Nucleus accumbens (tissue), 56 donors: ENCODE measurements around the gene KLK7.
"Not testable (repeated sequence)": the region's sequence is repeated elsewhere in the genome, so short reads cannot be mapped to it uniquely, and the experiment has no call there.

Experiments
- DNase-seq, 56 donors: peaks; one replicate each; lab custom pipeline; 2025; lab: John Stamatoyannopoulos, UW

The KLK7 gene

DNA sequence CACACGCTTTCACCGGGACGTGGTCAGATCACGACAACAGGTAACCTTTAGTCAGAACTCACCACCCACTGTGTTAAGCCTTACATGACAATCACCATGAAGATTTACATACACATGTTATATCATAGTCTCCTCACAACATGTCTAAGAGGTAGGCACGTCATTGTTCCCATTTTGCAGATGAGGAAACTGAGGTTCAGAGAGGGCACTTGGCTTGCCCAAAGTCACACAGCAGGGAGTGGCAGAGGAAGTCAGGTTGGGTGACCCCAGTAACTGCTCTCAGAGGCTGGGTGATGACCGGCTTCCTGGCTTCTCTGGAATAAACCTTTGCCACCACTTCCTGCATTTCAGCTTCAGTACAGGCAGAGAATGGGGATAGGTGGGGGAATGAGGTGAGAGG lies 30.5 kb upstream of the KLK7 start:
- no peak for DNase-seq

- DNase-seq, result no peak
Measured at GRCh38 chr19:51012661-51013190, 29.0 kb upstream of the KLK7 start.

DNA sequence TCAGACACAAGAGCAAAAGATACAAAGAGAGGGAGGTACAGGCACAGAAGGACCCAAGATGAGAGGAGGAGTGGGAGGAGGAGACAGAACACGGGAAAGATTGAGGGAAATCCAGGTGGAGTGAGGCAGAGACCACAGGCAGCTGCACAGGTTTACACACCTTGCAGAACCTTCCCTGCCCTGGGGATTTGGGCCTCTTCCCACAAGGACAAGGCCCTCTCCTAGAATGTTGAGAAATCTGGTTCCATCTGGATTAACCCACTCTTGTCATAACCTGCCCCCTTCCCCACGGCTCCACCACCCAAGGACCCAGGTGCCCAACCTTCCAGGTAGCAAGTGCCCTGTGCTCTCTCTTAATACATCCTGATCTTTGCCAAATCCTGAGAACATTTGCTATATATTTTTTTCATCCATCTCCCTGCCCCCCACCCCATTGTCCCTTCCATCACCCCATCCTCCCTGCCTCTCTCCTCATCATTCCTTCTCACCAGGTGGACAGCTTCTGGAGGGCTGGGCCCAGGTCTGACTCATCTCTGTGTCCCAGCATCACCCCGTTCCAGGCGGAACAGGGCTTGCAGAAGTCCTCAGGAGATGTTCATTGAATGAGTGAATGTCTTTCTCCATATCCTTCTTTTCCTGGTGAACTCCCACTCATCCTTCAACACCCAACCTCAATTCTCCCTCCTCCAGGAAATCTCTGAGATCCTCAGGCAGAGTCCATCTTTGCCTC lies 26.5 kb upstream of the KLK7 start:
- DNase-seq, result no peak

DNA sequence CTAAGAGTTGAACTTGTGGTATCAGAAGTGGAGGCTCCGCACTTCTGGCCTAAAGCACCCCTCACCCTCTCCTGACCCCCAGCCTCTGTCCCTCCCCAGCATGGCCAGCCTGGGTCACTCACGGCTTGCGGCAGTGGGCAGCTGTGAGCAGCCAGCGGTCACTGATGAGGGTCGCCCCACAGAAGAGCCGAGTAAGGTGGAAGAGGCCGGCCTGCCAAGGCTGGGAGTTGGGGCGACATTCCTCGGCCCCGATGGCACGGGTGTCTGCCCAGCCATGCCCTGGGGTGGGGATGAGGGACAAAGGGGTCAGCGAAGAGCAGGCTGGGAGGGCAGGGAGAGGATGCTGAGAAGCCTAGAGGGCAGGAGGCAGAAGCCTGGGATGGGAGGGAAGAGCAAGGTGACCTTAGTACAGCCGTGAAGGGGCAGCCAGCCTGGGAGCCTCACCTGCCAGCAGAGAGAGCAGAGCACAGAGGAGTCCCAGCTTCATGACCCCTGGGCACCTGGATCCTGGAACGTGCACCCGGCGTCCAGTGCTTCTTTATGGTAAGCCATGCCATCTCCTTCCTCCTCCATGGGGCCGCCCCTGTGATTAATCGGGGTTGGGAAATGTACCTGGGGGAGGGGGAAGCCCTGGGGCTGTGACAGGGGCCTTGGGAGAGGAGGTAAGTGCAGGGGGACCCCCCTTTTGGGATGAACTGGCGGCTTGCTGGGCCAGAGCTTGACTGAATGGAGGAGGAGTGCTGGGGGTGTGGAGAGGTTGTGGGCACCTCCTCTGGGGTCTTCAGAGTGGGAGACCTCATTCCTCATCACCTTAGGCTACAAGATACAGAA lies 25.6 kb upstream of the KLK7 start:
- DNase-seq, result no peak

DNA sequence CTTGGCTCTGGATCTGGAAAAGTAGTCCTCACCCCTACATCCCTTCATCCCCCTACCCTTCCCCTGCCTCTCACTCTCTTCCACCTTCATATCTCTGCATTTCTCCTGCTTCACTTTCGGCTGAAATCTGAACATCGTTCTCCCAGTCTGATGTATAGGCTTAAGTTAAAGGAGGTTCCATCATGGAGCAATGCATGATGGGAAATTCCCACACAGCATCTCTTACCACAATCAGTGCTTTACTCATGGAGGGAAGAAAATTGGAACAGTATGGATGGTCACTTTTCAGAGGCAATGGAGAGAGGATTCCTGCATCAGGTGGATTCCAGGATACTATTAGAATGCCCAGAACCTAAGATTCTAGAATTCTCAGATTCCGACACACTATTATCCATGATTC lies 23.8 kb upstream of the KLK7 start:
- no peak for DNase-seq

GRCh38 chr19:51006406-51006805 lies 22.7 kb upstream of the KLK7 start:
- no peak for DNase-seq

- no peak for DNase-seq
Measured at GRCh38 chr19:51005248-51005647, 21.5 kb upstream of the KLK7 start.

DNA sequence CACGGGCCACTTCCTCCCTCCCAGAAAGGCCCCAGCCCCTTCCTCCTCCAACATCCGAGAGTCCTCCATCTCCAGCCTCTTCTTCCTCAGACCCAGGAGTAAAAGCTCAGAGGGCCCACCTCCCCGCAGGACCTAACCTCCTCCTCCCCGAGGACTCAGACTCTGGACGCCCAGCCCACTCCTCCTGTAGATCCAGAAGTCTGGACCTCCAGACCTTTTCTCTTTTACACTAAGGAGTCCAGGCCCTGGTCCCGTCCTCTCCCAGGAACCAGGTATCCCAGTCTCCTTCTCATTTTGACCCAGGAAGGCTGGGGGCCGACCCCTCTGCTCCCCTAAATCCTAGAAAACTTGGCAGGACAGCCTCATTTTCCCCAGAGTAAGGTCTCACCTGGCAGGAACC lies 19.6 kb upstream of the KLK7 start:
- no peak for DNase-seq

DNA sequence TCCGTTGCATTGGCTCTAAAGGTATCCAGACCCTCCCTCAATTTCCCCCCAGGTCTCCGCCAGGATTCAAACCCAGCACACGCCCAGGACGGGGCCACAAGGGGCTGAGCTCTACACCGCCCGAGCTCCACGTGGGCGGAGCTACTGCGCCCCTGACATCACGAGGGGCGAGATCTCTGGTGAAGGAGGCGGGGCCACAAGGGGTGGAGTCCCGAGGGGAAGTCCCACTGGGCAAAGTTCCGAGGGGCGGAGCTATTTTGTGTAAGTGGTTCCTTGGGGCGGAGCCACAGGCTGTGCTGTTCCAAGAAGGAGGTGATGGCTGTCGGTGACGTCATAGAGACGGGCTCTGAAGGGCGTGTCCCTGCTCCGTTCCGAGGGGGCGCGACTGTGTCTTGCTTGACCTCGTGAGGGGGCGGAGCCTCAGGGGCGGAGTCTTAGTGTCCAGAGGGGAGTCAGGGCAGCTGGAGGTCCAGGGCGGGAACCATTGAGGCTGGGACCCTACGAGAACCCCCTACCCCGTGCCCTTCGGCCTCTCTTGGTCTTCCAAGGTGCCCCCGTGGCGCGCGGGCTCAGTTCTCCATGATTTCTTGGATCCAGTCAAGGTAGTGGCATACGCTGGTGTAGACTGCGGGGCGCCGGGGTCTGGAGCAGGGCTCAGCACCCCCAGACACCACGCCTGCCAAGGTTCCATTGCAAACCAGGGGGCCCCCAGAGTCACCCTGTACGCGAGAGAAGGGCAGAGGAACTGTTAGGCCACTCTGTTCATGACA lies 19.0 kb upstream of the KLK7 start:
- DNase-seq, result peak in 3 of 56 donors; percentile 32 to 54 (median 36)

GRCh38 chr19:51002089-51002532 lies 18.4 kb upstream of the KLK7 start:
- DNase-seq, result no peak

- no peak for DNase-seq
Measured at GRCh38 chr19:51001515-51001914, 17.8 kb upstream of the KLK7 start, which contains the start of gene KLK8. KLK8 (minus strand) TSS chr19:51001604; CDS start chr19:51001167, 437 bp downstream.

DNA sequence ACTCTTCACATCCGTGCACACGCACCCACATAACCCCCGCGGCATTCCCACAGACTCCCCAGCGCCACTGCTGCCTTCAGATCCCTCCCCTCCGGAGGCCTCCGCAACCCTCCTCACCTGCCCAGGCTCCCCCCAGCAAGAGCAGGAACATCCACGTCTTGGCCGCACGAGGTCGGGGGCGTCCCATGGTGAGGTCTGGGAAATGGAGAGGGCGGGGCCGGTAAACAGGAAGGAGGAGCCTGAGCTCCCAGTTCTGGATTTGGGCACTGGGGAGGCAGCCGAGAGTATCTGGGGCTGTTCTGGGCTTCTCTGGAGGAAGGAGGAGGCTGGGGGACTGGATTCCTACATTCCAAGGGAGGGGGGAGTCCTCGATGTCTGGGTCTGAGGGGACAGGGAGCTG lies 17.3 kb upstream of the KLK7 start:
- DNase-seq, result no peak

DNA sequence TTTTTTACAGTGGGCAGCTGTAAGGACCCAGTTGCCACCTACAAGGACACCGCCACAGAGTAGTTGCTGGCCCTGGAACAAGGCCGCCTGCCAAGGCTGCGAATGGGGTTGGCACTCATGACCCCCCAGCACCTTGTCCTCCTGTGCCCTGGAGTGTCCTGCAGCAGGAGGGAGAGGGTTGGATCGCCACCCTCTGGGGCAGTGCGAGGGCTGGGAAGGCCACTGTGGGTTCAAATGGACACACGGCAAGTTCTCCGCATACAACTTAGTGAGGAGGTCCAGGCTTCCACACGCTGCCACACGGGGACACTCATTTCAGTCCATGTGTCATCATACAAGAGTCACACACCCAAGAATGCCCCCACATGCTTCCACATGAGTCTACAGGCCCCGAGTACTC lies 16.7 kb upstream of the KLK7 start:
- DNase-seq, result no peak

DNA sequence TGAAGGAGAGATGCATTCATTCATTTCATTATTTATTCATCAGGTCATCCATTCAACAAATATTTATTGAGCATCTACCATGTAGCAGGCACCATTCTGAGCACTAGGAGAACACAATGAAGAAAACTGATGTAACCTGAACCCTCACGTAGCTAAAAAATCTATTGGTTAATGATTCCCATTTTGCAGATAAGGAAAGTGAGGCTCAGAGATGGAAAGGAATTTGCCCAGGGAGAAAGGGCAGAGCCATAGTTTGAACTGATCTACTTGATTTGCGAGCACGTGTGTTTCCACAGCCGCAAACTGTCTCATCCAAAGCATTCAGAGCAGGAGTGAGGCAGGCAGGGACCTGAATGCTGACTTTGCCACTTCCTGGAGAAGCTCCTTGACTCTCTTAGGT lies 15.0 kb upstream of the KLK7 start:
- DNase-seq, result no peak

- DNase-seq, result no peak
Measured at GRCh38 chr19:50998061-50998460, 14.3 kb upstream of the KLK7 start.

DNA sequence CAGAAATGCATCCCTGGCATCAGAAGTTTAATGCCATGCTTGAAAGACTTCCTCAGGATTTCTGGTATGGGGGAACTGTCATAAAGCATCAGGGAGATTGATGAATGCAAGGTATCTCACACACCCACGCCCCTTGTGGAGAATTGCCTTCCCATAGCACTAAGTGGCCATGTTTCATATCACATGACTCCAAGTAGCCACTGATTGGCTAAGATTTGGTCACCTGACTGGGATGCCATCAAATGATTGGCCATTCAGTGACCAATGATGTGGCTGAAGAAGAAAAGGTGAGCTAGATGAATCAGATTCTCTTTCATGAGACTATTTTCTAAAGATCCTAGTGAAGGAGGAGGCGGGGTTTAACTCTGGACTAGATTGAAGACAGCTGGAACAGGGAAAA lies 10.4 kb upstream of the KLK7 start:
- DNase-seq, result no peak

- DNase-seq, result no peak
Measured at GRCh38 chr19:50992666-50993035, 8.9 kb upstream of the KLK7 start.

GRCh38 chr19:50984416-50984815 lies 699 bp upstream of the KLK7 start:
- DNase-seq, result not testable (repeated sequence)

GRCh38 chr19:50982186-50982585 lies 1.5 kb downstream of the KLK7 start:
- no peak for DNase-seq

- DNase-seq, result no peak
Measured at GRCh38 chr19:50981587-50982146, 2.0 kb downstream of the KLK7 start.

DNA sequence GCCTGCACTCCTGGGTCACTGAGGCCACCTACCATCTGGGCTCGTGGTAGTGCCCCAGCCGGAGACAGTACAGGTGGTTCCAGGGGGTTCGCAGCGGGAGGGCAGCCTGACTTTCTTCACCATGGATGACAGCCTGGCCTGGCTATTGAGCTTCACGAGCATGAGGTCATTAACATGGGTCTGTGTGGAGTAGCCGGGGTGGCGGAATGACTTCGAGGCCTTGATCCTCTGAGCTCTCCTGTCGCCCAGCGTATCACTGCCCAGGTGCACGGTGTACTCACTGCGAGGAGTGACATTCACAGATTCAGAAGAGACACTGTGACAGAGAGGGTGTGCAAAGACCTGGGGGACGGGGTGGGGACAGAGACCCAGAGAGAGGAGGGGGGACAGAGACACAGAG lies 3.5 kb downstream of the KLK7 start:
- no peak for DNase-seq
